Measurements from ENCODE around the gene MID1. TPM values are rescaled to one million over a fixed set of nuclear protein-coding genes. Genes with fewer than 3 reads are reported as not detected.
"Not testable (repeated sequence)": the region's sequence is repeated elsewhere in the genome, so short reads cannot be mapped to it uniquely, and the experiment has no call there.

Gene MID1
- total RNA-seq, 1 donor from 2014 or later: 9.4 TPM

DNA sequence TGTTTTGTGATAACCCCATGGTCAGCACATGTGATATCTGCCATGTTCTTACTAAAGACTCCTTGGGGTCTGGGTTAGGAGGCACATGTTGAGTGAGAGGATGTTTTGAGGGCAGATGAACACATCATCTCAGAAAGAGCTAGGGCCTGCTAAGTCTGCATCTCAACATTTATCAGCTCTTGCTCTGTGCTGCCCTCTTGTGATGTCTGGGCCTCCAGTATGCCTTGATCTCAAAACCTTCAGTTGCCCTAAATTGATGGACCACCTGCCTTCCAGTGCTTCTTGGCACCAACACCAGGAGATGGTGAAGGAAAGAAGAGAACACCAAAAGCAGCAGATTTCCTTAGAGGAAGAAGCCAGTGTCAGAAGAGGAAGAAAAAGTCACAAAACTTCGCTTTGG is 22.5 kb downstream of the MID1 start:
- Histone ChIP-seq H3K27me3 (ENCODE audit: low read depth) (no peaks in the 10 kb centered on the region), H3K9me3 (replicated peaks) (no peaks in the 10 kb centered on the region), H3K4me3 (no peak overlapping the region), H3K4me1 (peaks cover 8% of the 10 kb centered on the region), H3K27ac (replicated peaks) (peak overlapping the region; percentile 51), H3K36me3 (no peaks in the 10 kb centered on the region)
- intact Hi-C loops (cut with micrococcal nuclease): no loop called here
- TF ChIP-seq, protein P1, sequence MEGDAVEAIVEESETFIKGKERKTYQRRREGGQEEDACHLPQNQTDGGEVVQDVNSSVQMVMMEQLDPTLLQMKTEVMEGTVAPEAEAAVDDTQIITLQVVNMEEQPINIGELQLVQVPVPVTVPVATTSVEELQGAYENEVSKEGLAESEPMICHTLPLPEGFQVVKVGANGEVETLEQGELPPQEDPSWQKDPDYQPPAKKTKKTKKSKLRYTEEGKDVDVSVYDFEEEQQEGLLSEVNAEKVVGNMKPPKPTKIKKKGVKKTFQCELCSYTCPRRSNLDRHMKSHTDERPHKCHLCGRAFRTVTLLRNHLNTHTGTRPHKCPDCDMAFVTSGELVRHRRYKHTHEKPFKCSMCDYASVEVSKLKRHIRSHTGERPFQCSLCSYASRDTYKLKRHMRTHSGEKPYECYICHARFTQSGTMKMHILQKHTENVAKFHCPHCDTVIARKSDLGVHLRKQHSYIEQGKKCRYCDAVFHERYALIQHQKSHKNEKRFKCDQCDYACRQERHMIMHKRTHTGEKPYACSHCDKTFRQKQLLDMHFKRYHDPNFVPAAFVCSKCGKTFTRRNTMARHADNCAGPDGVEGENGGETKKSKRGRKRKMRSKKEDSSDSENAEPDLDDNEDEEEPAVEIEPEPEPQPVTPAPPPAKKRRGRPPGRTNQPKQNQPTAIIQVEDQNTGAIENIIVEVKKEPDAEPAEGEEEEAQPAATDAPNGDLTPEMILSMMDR (IDR thresholded peaks at IDR 0.05; ENCODE audit: borderline replicate concordance): peak; percentile 55
- DNase-seq: no peak

DNA sequence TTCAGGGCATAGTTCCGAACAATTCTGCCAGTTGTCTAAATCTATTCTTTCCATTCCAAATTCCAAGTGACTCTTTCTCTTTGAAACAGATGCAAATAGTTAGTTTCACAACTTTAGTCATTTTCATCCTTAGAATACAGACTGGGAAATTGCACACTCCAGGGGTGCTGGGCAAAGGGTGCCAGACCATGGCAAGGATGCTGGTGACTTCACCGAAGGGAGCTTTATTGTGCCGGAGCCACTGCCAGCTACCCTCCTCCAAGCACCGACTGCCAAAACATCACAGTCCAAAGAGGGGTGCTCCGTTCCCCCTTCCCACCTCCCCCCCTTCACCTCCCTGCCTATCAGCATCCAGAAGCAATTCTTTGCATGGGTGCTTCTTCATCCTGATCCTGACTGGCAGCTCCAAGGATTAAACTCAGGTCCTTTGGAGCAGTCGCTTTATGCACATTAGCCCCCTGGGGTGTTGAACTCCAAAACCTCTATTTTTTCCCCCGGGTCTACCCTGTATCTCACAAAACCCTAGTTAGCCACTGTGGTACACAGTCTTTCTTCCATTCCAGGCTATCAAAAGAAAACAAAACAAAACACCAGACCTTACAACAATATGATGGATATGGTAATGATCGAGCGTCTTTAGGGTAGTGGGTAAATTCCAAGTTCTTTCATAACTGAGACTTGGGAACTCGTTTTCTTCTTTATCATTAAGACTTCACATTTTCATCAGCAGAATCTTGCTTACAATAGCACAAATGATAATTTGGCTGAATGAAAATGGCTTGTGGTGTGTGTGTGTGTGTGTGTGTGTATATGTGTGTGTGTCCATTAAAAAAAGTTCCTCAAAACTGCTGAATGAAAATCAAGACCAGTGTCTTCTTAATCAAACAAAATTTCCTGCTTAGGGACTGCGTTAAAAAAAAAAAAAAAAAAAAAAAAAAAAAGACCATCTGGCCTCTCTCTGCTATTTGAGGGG is 28.7 kb downstream of the MID1 start:
- H3K27me3 ChIP-seq (ENCODE audit: low read depth): no peaks in the 10 kb centered on the region
- H3K4me3 ChIP-seq: no peak overlapping the region
- no peaks in the 10 kb centered on the region for H3K4me1 ChIP-seq
- no peaks in the 10 kb centered on the region for H3K9me3 ChIP-seq (replicated peaks)
- H3K36me3 ChIP-seq: no peaks in the 10 kb centered on the region
- intact Hi-C loops (cut with micrococcal nuclease): no loop called here
- no peak for DNase-seq
- H3K27ac ChIP-seq (replicated peaks): no peak overlapping the region
- TF ChIP-seq, protein P1 (IDR thresholded peaks at IDR 0.05; ENCODE audit: borderline replicate concordance): no peak

GRCh38 chrX:10589787-10590186 is 30.6 kb downstream of the MID1 start:
- H3K27ac ChIP-seq (replicated peaks); intact Hi-C loops (cut with micrococcal nuclease); H3K36me3 ChIP-seq; H3K4me1 ChIP-seq; H3K9me3 ChIP-seq (replicated peaks); H3K4me3 ChIP-seq; DNase-seq; H3K27me3 ChIP-seq (ENCODE audit: low read depth): not testable (repeated sequence)

DNA sequence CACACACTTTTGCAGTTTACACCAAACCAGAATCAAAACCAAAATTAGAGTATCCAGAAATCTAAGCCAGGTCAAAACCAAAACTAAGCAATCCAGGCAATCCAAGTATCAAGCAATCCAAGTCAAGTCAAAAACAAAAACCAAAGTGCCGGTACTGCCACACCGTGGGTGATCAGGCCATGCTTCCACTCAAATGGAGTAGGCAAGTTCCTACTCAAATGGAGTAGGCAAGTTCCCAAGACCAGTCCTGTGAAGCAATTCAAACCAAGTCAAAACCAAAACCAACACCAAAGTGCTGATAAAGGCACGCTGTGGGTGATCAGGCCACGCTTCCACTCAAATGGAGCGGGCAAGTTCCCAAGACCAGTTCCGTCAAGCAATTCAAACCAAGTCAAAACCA is 31.3 kb downstream of the MID1 start:
- TF ChIP-seq, protein P1 (IDR thresholded peaks at IDR 0.05; ENCODE audit: borderline replicate concordance): no peak
- H3K36me3 ChIP-seq: no peaks in the 10 kb centered on the region
- intact Hi-C loops (cut with micrococcal nuclease): no loop called here
- peaks cover 11% of the 10 kb centered on the region for H3K9me3 ChIP-seq (replicated peaks)
- no peaks in the 10 kb centered on the region for H3K4me1 ChIP-seq
- no peaks in the 10 kb centered on the region for H3K27me3 ChIP-seq (ENCODE audit: low read depth)
- H3K27ac ChIP-seq (replicated peaks): no peak overlapping the region
- no peak overlapping the region for H3K4me3 ChIP-seq
- DNase-seq: no peak

DNA sequence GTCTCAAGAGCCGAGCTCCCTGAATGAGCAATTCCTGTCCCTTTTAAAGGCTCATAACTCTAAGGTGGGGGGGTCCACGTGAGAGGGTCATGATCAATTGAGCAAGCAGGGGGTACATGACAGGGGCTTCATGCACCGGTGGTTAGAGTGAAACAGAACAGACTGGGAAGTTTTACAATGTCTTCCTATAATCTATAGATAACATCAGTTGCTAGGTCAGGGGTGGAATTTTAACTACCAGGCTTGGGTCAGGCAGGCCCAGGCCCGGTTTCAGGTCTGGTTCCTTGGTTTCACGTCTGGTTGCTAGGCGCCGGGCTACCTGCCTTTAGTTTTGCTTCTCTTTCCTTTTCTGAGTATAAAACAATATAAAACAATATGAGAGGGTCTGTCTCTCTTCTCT is 35.5 kb downstream of the MID1 start:
- H3K9me3 ChIP-seq (replicated peaks): peaks cover 11% of the 10 kb centered on the region
- H3K27ac ChIP-seq (replicated peaks); H3K27me3 ChIP-seq (ENCODE audit: low read depth); H3K36me3 ChIP-seq; H3K4me3 ChIP-seq; DNase-seq; intact Hi-C loops (cut with micrococcal nuclease); H3K4me1 ChIP-seq: not testable (repeated sequence)

DNA sequence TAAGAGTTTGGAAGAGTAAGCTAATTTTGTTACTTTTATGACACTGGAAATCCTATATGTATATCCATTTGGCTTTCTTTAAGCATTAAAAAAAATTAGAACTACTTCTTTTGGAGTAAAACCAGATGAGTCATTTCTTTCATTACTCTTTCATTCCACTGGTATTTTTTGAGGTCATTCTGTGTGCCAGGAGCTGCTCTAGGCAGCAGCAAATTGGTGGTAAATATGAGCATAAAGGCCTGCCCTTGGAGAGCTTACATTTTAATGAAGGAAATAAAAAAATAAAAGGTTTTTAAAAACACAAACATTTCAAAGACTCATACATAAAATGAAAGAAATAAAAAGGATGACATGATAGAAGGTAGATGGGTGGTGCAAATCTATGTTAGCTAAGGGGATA is 37.4 kb downstream of the MID1 start:
- DNase-seq: no peak
- intact Hi-C loops (cut with micrococcal nuclease): no loop called here
- Histone ChIP-seq H3K4me1 (peaks cover 12% of the 10 kb centered on the region), H3K4me3 (no peak overlapping the region), H3K9me3 (replicated peaks) (peaks cover 11% of the 10 kb centered on the region), H3K36me3 (no peaks in the 10 kb centered on the region), H3K27me3 (ENCODE audit: low read depth) (no peaks in the 10 kb centered on the region), H3K27ac (replicated peaks) (no peak overlapping the region)
- TF ChIP-seq, protein P1 (IDR thresholded peaks at IDR 0.05; ENCODE audit: borderline replicate concordance): no peak

Data from left ventricle myocardium inferior (tissue), 1 donor.